Keratinocyte (primary cell): Measurements from ENCODE around the gene LZTR1. TPM values are rescaled to one million over a fixed set of nuclear protein-coding genes. Genes with fewer than 3 reads are reported as not detected.

Source experiments
- DNase-seq: peaks from one replicate; pipeline ENCODE4 v3.0.0-alpha.2; 2011; ENCODE audit warnings: low read depth, missing footprints, low spot score
- FAIRE-seq: peaks from 2 replicates; lab custom pipeline; 2011; peaks lifted over from hg19 to GRCh38; lab: Jason Lieb, UNC
- H2AFZ ChIP-seq: 2 replicates; pipeline ENCODE4 v1.6.0; 2012; ENCODE audit warnings: low read length, control low read depth, inconsistent platforms; ENCODE audit not compliant: control insufficient read depth
- H3K27ac ChIP-seq: 2 replicates; pipeline ENCODE4 v1.5.1; 2011; ENCODE audit warnings: low read length; ENCODE audit not compliant: control insufficient read depth, insufficient read depth
- H3K27me3 ChIP-seq: 3 replicates; pipeline ENCODE4 v1.6.0; 2011; ENCODE audit warnings: low read length; ENCODE audit not compliant: control insufficient read depth, insufficient read depth; ENCODE audit errors: extremely low read depth
- H3K36me3 ChIP-seq, 2 experiments: 2 replicates in 1 of 2; 3 replicates in 1 of 2; pipeline ENCODE4 v1.5.1; 2011; ENCODE audit warnings: low read length in 2 of 2, mild to moderate bottlenecking in 1 of 2; ENCODE audit not compliant: control insufficient read depth in 2 of 2, insufficient read depth in 2 of 2; ENCODE audit errors: extremely low read depth in 1 of 2
- H3K4me1 ChIP-seq: 3 replicates; pipeline ENCODE4 v1.5.1; 2011; ENCODE audit warnings: low read length; ENCODE audit not compliant: control insufficient read depth, insufficient read depth; ENCODE audit errors: extremely low read depth
- H3K4me2 ChIP-seq: 3 replicates; pipeline ENCODE4 v1.6.0; 2011; ENCODE audit warnings: low read depth, low read length; ENCODE audit not compliant: control insufficient read depth, insufficient read depth; ENCODE audit errors: extremely low read depth
- H3K4me3 ChIP-seq, 3 experiments: fragments of 200-600 bp in 1 of 3; sonication (generic) in 1 of 3; 2 replicates in 2 of 3; 3 replicates in 1 of 3; pipeline ENCODE4 v1.5.1; 2011 to 2016; ENCODE audit warnings: low read length in 3 of 3, mild to moderate bottlenecking in 3 of 3, control low read depth in 2 of 3, inconsistent platforms in 1 of 3, low read depth in 1 of 3, mixed read lengths in 1 of 3, mixed run types in 1 of 3, moderate library complexity in 1 of 3; ENCODE audit not compliant: control insufficient read depth in 2 of 3, insufficient read depth in 2 of 3; ENCODE audit errors: extremely low read depth in 1 of 3
- H3K79me2 ChIP-seq: 2 replicates; pipeline ENCODE4 v1.6.0; 2012; ENCODE audit warnings: low read length; ENCODE audit not compliant: control insufficient read depth, insufficient read depth
- H3K9ac ChIP-seq: 3 replicates; pipeline ENCODE4 v1.6.0; 2011; ENCODE audit warnings: low read length; ENCODE audit not compliant: control insufficient read depth, insufficient read depth; ENCODE audit errors: extremely low read depth
- H3K9me1 ChIP-seq: 3 replicates; pipeline ENCODE4 v1.6.0; 2011; ENCODE audit warnings: low read length; ENCODE audit not compliant: control insufficient read depth, insufficient read depth; ENCODE audit errors: extremely low read depth
- H3K9me3 ChIP-seq: 2 replicates; pipeline ENCODE4 v1.5.1; 2012; ENCODE audit warnings: low read depth, low read length; ENCODE audit not compliant: control insufficient read depth
- H4K20me1 ChIP-seq: 3 replicates; pipeline ENCODE4 v1.6.0; 2011; ENCODE audit warnings: low read length; ENCODE audit not compliant: control insufficient read depth, insufficient read depth; ENCODE audit errors: extremely low read depth
- CTCF ChIP-seq, 3 experiments: IDR thresholded peaks in 1 of 3; conservative IDR thresholded peaks in 1 of 3; optimal IDR thresholded peaks in 1 of 3; 2 replicates in 2 of 3; 3 replicates in 1 of 3; pipeline versions ENCODE3 to v1.5.1; 2011; ENCODE audit warnings: low read length in 3 of 3, mild to moderate bottlenecking in 3 of 3, moderate library complexity in 2 of 3, control low read depth in 1 of 3, inconsistent platforms in 1 of 3; ENCODE audit not compliant: insufficient read depth in 2 of 3; ENCODE audit errors: extremely low read depth in 1 of 3
- EZH2 ChIP-seq: IDR thresholded peaks from one replicate; pipeline ENCODE4 v1.6.1; 2012; ENCODE audit warnings: inconsistent platforms, mild to moderate bottlenecking, low read length, moderate library complexity
- dilution Hi-C: fragments of 300-500 bp; cut with MboI; formaldehyde crosslinking; loops from one replicate; pipeline ENCODE4 v1.7.0; 2020; ENCODE audit warnings: low sequenced_read_pairs; ENCODE audit not compliant: extremely low pct_ligation_motif_present
- polyA plus RNA-seq, 5 experiments: library from polyadenylated mRNA; depleted of rRNA in 3 of 5; stranded (reverse) in 3 of 5; stranded (forward) in 1 of 5; unstranded in 1 of 5; fragments of >200 nt; gene quantifications; 1 replicate in 1 of 5; 2 replicates in 3 of 5; 3 replicates in 1 of 5; pipeline versions ENCODE4 v1.2.1 to v1.2.3, GENCODE V29; 2011 to 2012; ENCODE audit warnings: missing spikeins in 2 of 5, low read depth in 1 of 5, low replicate concordance in 1 of 5

The LZTR1 gene
- polyA plus RNA-seq, 1 donor (not counting 4 experiments of a cell fraction or from before 2014, with no cell fraction given) = 37.0 TPM

- Histone ChIP-seq H3K9ac (no peak overlapping the region), H2AFZ (no peak overlapping the region), H3K4me3 (no peak overlapping the region), H3K9me1 (no peaks in the 10 kb centered on the region), H3K27ac (no peak overlapping the region), H3K9me3 (no peaks in the 10 kb centered on the region), H4K20me1 (no peaks in the 10 kb centered on the region), H3K79me2 (no peaks in the 10 kb centered on the region), H3K4me1 (peaks cover 33% of the 10 kb centered on the region), H3K36me3 (no peaks in the 10 kb centered on the region), H3K4me2 (no peak overlapping the region), H3K27me3 (peaks cover 8% of the 10 kb centered on the region)
- dilution Hi-C loops = no loop called here
- DNase-seq (no peak), FAIRE-seq (no peak)
- no peak for TF ChIP-seq CTCF (optimal IDR thresholded peaks at IDR 0.05 in 1 of 3, IDR thresholded peaks at IDR 0.05 in 1 of 3, conservative IDR thresholded peaks at IDR 0.05 in 1 of 3; ENCODE audit: extremely low read depth in 1 of 3, insufficient read depth in 2 of 3, low read length in 3 of 3)
- no peak for TF ChIP-seq EZH2
Observed at GRCh38 chr22:20960609-20961008, 21.5 kb upstream of the LZTR1 start.

- H3K9me1 ChIP-seq = no peaks in the 10 kb centered on the region
- no peaks in the 10 kb centered on the region for H3K36me3 ChIP-seq
- FAIRE-seq (no peak), DNase-seq (no peak)
- no peaks in the 10 kb centered on the region for H3K79me2 ChIP-seq
- H3K4me1 ChIP-seq = peaks cover 17% of the 10 kb centered on the region
- no peak for TF ChIP-seq CTCF (optimal IDR thresholded peaks at IDR 0.05 in 1 of 3, IDR thresholded peaks at IDR 0.05 in 1 of 3, conservative IDR thresholded peaks at IDR 0.05 in 1 of 3; ENCODE audit: extremely low read depth in 1 of 3, insufficient read depth in 2 of 3, low read length in 3 of 3)
- TF ChIP-seq EZH2 = no peak
- H3K27ac ChIP-seq = no peak overlapping the region
- dilution Hi-C loops = no loop called here
- no peaks in the 10 kb centered on the region for H3K9me3 ChIP-seq
- no peak overlapping the region for H2AFZ ChIP-seq
- no peak overlapping the region for H3K4me3 ChIP-seq
- peaks cover 11% of the 10 kb centered on the region for H3K27me3 ChIP-seq
- H4K20me1 ChIP-seq = no peaks in the 10 kb centered on the region
- no peak overlapping the region for H3K4me2 ChIP-seq
- H3K9ac ChIP-seq = no peak overlapping the region
Observed at GRCh38 chr22:20962491-20962945, 19.6 kb upstream of the LZTR1 start.
